ENCODE results near the gene TMEM169.
"Not testable (repeated sequence)": the region's sequence is repeated elsewhere in the genome, so short reads cannot be mapped to it uniquely, and the experiment has no call there.

The TMEM169 gene

DNA sequence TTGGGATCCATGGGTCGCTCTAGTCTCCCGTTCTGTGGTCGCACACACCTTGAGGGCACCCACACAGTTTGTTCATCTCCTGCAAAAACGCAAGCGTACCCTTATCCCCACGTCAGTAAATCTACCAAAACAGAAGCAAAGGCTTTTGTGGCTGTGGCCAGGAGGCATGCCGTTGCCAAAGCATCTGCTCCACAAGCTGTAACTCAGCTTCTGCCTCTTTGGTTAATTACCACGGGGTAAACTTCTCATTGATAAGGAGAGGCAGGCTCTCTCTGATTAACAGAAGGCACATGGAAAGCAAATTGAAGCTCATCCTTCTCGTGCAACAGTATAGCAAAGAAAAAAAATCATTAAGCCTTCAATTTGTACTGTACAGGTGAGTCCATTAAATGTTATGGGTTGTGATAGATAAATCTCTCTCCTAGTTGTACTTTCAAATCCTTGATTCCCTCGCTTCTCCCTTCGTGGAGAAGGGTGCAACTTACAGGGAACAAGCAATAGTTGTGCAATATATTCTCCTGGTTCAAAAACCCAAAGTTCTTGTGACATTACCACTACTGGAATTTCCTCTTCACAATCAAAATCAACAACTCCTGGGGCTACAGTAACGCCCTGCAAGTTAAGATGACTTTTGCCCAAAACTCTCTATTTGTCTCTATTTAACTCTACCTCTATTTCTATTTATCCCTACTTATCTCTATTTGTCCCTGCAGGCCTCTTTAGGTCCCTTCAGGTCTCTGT lies 10.4 kb upstream of the TMEM169 start:
- DNase-seq (ENCODE audit: low read depth) = no peak

DNA sequence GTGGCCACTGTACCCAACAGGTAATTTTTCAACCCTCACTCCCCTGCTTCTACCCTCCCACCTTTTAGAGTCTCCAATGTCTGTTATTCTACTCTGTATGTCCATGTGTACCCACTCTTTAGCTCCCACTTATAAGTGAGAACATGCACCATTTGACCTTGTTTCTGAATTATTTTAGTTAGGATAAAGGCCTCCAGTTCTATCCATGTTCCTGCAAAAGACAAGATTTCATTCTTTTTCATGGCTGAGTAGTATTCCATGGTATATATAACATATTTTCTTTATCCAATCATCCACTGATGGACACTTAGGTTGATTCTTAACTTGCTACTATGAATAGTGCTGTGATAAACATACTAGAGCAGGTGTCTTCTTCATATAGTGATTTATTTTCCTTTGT lies 9.2 kb upstream of the TMEM169 start:
- DNase-seq (ENCODE audit: low read depth) = no peak

DNA sequence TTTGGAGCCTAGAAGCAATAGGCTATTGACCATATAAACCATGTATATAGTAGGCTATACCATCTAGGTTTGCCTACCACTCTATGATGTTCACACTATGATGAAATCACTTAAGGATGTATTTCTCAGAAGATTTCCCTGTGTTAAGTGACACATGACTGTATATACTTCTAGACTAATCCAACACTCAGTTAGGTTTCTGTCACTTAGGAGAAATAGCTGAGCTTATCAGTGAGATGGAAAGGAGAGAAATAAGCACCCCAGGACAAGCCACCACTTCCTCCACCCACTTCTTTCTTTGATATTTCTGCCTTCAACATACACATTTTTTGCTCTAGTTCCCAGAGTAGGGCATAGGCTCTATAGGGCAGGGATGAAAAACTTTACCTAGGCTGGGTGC lies 7.9 kb upstream of the TMEM169 start:
- no peak for DNase-seq (ENCODE audit: low read depth)

DNA sequence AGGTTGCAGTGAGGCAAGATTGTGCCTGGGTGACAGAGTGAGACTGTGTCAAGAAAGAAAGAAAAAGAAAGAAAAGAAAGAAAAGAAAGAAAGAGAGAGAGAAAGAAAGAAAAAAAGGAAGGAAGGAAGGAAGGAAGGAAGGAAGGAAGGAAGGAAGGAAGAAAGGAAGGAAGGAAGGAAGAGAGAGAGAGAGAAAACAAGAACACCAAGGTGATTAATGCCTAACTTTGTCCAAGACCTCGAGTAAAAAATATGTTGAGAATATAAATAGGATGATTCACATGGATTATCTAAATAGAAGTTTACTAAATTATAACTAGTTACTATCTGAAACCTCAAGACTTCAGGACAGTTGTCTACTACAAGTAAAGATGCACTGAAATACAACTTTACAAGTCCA lies 7.3 kb upstream of the TMEM169 start:
- DNase-seq (ENCODE audit: low read depth) = no peak

DNA sequence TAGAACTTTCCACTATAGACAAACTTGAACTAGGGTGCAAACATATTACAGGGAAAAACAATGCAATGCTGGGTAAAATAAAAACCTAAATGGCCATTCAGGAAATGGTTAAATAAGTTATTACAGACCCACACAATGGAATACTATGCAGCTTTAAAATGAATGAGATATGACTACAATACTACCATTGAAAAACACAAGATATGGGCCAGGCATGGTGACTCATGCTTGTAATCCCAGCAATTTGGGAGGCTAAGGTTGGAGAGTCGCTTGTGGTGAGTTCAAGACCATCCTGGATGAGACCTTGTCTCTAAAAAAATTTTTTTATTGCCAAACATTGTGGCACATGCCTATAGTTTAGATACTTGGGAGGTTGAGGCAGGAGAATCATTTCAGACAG lies 6.9 kb upstream of the TMEM169 start:
- no peak for DNase-seq (ENCODE audit: low read depth)

DNA sequence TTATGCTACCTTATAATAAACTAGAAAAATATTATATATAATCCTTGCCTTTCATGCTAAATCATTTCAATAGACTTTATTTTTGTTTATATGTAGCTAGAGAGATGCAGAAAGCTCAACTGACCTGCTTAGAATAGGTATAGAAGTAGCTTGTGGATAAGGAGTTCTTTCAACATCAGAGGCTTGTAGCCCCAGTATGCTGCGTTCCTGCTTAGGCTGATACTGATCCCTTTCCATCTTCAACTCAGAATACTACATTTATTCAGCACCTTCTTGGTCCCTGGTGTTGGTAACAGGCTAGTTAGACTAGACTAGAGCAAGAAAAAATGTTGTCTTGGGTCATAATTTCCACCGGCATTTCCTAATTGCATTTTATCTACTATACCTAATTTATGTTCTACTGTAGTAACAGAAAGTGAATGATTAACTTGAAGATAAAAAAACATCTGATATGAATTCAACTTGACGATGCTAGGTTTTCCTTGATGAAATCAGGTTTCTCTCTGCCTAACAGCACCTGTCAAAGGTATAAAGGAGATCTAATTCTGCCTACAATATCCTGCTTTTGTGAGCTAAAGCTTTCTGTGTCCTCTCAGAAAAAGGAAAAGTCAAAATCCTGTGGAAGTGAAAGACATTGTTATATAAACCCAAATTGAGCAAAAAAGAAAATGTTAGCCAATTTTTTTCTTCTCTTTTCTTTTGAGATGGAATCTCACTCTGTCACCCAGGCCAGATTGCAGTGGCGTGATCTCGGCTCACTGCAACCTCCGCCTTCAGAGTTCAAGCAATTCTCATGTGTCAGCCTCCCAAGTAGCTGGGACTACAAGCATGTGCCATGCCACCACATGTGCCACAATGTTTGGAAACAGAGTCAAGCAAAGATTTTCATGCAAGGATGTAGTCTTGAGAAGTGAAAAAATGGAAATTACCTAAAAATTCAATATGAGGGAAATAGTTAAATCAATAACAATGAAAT lies 5.9 kb upstream of the TMEM169 start:
- no peak for DNase-seq (ENCODE audit: low read depth)

DNA sequence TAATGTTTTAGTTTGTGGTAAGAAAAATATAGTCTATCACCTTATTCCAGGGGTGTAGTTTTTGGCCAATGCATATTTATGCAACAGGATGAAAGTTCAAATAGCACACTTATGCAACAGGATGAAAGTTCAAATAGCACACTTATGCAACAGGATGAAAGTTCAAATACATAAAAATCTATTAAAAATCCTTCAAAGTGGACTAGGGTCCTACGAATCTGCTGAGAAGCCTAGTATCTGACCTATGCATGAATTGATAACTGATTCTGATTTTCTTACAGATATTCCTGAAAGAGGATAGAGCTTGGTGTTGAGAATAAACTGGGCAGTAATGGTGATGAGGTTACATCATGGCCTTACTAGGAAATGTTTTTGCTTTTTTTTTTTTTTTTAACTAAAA lies 2.9 kb upstream of the TMEM169 start:
- DNase-seq (ENCODE audit: low read depth) = no peak

DNA sequence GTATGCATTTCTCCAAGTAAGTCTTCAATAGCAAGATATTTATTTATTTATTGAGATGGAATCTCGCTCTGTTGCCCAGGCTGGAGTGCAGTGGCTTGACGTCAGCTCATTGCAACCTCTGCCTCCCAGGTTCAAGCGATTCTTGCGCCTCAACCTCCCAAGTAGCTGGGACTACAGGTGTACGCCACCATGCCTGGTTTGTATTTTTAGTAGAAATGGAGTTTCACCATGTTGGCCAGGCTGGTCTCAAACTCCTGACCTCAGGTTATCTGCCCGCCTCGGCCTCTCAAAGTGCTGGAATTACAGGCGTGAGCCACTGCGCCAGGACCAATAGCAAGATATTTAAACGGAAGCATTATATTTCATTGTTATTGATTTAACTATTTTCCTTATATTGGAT lies 1.7 kb upstream of the TMEM169 start:
- DNase-seq (ENCODE audit: low read depth) = not testable (repeated sequence)

DNA sequence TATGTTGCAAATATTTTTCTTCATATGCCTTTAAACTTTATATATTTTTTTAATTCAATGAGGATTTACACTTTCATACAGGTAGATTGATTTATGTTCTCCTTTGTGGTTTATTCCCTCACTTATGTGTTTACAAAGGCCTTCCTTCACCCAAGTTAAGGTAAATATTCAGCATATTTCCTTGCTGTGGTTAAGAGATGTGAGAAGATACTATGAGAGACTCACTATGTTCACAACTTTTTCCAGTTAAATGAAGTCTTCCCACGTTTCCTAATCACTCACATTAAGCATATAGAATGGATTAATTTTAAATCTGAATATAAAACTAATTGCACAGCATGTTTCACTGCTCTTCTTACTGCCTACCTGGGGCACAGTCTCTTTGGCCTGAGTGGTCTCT lies 707 bp upstream of the TMEM169 start:
- no peak for DNase-seq (ENCODE audit: low read depth)

DNA sequence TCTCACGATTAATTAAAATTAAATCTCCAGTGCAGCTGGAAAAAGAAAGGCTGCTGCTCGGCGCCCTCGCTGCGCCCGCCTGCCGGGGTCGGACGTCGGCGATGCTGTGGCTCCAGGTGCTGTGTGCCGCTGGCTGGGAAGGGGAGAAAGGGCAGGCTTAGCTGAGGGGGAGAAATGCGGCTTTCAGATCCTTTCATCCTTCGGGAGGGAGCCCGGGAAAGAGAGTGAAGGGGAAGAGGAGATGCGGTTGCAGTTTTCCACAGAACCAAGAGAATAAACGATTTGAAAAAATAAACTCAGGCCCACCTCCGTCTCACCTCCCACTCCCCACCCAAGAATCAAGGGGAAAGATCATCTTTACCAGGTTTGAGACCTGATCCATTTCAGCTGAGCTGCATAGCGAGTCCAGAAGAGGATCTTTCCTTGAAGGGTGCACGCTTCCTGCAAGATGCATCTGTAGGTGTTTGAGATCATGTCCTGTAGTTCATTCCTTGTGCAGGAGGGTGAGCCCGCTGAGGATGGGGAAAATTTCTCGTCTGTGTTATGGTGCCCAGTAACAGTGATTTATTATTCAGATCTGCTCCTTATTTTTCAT lies 495 bp downstream of the TMEM169 start:
- no peak for DNase-seq (ENCODE audit: low read depth)

DNA sequence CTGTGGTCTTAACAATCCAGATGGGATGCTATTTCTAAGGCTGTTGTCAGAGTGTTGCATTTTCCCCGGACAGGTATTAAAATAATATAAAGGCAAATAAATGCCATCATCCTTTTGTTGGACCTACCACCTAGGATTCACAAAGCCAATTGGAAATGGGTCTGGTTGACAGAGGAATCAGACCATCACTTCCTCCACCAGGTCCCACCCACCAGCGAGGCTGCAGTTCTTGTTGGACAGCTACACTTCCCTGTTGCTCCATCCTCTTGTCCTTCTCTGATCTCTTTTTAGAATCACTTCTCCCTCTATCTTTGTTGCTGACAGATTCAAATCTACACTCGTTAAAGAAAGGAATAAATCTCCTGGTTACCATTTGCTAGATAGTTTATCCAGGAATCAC lies 1.1 kb downstream of the TMEM169 start:
- no peak for DNase-seq (ENCODE audit: low read depth)

DNA sequence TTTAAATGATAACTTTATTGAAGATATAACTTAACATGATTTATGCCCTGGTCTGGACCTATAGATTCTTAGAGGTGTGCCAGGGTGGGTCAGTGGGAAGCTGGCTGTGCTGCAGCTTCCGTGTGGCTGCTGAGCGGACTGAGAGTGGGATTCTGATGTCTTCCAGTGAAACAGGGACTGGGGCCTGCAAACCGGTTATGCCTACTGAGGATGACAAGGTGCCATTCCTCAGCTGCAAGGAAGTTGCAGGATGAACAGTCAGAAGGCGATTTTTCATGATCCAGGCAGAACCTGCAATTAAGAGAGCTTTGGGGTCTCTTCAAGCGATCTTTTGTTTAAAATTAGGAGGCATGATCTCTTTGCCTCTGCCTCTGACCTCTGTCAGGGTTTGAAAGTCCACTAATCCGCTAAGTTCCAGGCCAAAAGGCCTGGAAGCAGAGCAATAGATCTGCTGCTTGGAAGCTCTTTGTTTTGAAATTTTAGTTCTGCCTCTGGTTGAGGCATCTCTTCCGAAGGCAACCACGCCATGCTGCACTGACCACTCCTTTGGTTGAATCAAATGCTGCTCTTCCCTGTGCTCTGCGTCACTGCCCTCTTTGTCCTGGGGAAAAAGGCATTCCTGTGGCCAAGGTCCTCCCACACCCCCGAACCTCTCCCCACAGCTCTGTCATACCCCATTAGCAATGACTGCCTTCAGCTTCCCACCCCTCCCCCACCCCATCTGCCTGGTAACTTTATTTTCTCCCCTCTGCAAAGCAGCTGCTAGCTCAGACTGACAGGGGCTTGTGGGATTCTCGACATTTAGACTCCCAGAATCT lies 2.0 kb downstream of the TMEM169 start:
- no peak for DNase-seq (ENCODE audit: low read depth)

DNA sequence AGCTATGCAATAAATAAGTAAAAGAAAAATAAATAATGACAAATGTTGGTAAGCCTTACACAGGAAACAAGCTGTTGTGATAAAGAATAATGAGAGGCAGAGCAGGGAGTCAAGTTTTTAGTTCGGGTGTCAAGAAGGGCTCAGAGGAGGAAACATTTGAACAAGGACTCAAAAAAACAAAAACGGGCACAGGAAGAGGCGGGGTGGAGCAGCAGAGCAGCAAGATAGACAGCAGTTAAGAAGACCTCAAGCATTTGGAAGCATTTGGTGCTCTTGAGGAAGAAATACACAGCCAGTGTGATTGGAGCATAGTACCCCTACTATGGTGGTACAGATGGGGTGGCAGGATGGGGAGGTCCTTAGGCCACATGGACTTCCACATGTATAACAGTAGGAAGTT lies 2.8 kb downstream of the TMEM169 start:
- DNase-seq (ENCODE audit: low read depth) = no peak

DNA sequence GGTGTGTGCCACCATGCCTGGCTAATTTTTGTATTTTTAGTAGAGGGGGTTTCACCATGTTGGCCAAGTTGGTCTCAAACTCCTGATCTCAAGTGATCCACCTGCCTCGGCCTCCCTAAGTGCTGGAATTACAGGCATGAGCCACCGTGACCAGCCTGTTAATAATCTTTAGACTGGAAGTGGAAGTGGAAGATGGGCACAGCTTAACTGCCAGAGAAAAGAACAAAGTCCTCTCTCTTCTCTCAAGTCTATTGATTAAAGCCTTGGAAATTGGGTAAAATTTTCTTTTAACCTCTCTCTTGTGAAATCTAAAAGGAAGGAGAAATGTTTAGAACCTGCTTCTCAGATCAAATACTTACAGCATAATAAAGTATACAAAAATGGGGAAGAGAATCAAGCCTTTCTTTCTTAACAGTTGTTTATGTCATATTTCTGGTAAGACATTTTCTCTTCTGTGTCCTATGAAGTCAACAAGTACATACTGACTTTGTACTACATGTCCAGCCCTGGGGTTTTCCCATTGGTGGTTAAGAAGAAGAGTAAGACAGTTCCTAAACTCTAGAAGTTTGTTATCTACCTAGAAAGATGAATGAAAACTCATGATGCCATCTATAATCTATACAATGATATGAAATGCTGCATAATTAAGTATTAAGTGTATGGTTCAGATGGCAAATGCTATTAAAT lies 4.6 kb downstream of the TMEM169 start:
- DNase-seq (ENCODE audit: low read depth) = no peak

DNA sequence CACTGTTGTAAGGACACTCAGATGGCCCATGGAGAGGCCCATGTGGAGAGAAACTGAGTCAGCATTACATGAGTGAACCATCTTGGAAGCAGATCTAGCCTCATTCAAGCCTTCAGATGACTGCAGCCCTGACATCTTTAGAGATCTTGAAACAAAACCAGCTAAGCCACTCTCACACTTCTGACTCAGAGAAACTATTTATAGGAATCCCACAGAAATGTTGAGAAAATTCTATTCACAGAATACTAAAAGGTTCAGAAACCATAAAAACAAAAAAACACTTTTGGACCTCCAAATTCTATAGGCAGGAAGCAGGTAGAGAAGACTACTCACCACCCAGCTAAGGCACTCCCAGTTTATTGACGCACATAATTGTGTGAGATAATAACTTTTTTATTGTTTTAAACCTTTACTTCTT lies 8.7 kb downstream of the TMEM169 start:
- DNase-seq (ENCODE audit: low read depth) = no peak

DNA sequence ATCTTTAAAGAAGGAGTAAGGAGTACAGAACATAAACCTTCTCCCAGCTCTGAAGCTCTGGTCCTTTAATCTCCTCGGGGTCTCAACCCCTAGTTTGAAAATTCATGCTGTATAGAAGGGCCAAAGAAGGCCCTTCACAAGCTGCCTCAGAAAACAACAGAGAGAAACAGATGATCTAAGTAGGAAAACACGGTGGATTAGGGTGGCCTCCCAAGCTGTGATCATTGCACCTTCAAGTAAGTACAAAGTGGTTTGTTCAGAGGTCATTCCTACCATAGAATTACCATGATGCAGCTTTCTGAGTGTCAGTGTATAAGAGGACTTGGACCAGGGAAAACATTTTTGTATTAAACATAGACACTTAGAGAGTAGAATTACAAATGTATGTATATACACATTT lies 10.9 kb downstream of the TMEM169 start:
- no peak for DNase-seq (ENCODE audit: low read depth)

DNA sequence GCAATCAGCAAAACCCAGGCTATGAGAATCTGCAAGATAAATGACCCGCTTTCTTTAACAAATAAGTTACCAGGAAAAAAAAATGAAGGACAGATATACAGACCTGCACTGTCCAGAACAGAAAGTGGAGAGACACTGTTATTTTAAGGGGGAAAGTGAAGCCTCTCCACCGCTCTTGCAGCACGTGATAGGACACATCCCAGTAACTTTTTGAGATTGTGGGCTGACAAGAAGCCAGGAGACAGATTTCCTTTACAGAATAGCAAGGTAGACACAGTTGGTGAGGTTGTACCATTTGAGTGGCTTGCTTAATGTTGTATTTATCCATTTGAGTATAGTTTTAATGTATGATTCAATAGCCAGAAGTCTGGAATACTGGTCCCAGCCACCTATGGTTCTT lies 13.0 kb downstream of the TMEM169 start:
- no peak for DNase-seq (ENCODE audit: low read depth)

DNA sequence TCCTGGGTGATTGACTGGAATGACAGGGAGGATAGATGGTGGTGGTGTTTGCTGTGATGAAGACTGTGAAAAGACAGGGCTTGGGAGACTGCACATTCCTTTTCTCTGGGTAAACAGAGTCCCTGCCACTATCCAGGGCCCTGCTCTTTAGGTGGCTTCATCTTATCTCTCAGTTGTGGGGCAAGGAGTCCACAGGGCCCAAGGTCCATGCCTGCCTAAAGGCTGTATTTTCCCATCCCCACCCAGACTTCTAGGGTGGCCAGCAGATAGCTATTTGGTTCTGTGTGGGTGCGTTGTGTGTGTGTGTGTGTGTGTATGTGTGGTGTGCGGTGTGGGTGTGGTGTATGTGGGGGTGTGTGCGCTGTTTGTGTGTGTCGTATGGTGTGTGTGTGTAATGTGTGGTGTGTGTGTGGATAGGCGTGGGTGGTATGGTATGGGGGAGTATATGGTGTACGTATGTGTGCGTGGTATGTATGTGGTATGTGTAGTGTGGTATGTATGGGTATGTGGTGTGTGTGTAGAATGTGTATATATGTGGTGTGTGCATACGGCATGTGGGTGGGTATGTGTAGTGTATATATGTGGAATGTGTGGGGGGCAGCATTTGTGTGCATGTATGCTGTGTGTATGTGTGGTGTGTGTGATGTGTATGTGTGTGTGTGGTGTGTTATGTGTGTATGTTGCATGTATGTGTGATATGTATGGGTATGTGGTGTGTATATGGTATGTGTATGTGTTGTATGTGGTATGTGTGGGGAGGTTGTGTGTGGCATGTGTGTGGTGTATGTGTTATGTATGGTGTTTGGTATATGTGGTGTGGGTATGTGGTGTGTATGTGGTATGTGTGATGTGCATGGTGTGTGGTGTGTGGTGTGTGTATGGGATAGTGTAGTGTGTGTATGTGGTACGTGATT lies 17.0 kb downstream of the TMEM169 start:
- DNase-seq (ENCODE audit: low read depth) = no peak

DNA sequence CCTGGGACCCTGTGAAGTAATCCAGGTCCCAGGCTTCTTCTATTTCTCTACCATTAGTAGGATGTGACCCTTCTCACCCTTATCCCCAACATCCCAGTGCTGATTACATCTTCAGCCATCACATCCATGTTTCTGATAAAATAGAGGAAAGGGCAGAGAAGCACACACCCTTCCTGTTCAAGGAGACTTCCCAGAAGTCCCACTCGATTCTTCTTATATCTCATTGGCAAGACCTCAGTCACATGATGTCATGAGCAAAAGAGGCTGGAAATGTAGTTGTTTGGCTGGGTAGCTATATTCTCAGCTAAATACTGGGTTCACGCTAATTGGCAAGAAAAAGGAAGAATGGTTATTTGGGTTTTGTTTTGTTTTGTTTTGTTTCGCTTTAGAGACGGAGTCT lies 19.4 kb downstream of the TMEM169 start:
- DNase-seq (ENCODE audit: low read depth) = no peak

DNA sequence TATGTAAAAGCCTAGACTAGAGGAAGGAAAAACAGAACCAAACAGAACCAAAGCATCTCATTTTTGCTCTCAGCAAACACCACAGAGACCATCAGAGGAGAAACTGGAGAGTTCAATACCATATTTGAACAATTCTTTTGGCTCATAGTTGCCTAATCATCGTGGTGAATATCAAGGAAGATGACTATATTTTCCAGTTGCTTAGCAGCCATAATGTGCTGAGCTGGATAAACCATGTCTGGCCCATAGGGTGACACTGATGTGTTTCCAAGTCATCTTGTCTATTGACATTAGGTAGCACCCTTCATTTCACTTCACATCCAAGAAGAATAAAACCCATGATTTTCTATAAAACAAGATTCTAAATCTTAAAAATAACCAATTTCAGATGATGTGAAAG lies 21.5 kb downstream of the TMEM169 start:
- DNase-seq (ENCODE audit: low read depth) = no peak
